IPS-15b (cell line): ENCODE measurements around the gene CYP4A11.
"Not testable (repeated sequence)": the region's sequence is repeated elsewhere in the genome, so short reads cannot be mapped to it uniquely, and the experiment has no call there.

Experiments
- H3K27me3 ChIP-seq: one replicate; pipeline ENCODE4 v1.6.1; 2013; ENCODE audit warnings: low read length; ENCODE audit not compliant: control insufficient read depth, insufficient read depth
- H3K36me3 ChIP-seq: one replicate; pipeline ENCODE4 v1.6.1; 2013; ENCODE audit warnings: low read length; ENCODE audit not compliant: control insufficient read depth, insufficient read depth
- H3K4me1 ChIP-seq: one replicate; pipeline ENCODE4 v1.6.1; 2013; ENCODE audit warnings: mild to moderate bottlenecking, low read length; ENCODE audit not compliant: control insufficient read depth, insufficient read depth
- H3K4me3 ChIP-seq: one replicate; pipeline ENCODE4 v1.5.1; 2013; ENCODE audit warnings: low read depth, low read length
- H3K9ac ChIP-seq: one replicate; pipeline ENCODE4 v1.6.1; 2013; ENCODE audit warnings: low read depth, mild to moderate bottlenecking, low read length
- H3K9me3 ChIP-seq: one replicate; pipeline ENCODE4 v1.6.1; 2013; ENCODE audit warnings: mild to moderate bottlenecking, low read length; ENCODE audit not compliant: control insufficient read depth, insufficient read depth

The CYP4A11 gene

DNA sequence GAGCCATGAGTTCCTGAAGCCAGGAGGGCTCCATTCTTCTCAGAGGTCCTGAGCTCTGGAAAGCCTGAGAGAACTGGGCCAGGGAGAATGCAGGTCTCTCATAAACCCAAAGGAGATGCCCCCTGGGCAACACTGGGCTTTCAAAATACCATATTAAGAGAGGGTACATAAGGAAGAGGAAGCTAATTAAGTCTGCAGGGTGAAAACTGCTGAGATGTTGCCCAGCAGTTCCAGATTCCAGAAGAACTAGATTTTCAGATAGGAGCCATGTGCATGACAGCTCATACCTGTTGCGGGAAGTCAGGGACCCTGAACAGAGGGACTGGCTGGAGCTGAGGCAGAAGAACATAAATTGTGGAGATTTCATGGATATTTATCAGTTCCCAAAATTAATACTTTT, 40.9 kb downstream of the CYP4A11 start:
- Histone ChIP-seq H3K27me3 (no peaks in the 10 kb centered on the region), H3K4me1 (no peaks in the 10 kb centered on the region), H3K4me3 (no peak overlapping the region), H3K36me3 (no peaks in the 10 kb centered on the region), H3K9me3 (no peaks in the 10 kb centered on the region), H3K9ac (no peak overlapping the region)

DNA sequence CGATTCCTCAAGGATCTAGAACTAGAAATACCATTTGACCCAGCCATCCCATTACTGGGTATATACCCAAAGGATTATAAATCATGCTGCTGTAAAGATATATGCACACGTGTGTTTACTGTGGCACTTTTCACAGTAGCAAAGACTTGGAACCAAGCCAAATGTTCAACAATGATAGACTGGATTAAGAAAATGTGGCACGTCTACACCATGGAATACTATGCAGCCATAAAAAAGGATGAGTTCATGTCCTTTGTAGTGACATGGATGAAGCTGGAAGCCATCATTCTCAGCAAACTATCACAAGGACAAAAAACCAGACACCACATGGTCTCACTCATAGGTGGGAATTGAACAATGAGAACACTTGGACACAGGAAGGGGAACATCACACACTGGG, 59.6 kb downstream of the CYP4A11 start:
- not testable (repeated sequence) for H3K9me3 ChIP-seq, H3K4me1 ChIP-seq, H3K27me3 ChIP-seq, H3K4me3 ChIP-seq, H3K9ac ChIP-seq, H3K36me3 ChIP-seq
